Liver (tissue), 9 donors: ENCODE measurements around the gene NEUROG3. TPM values are rescaled to one million over a fixed set of nuclear protein-coding genes. Genes with fewer than 3 reads are reported as not detected.

Experiments used
- DNase-seq: peaks from one replicate; pipeline ENCODE4 v3.0.0-alpha.2; 2017; ENCODE audit warnings: low spot score
- H3K27ac ChIP-seq, 2 donors: one replicate each; pipeline ENCODE4 v1.7.0; 2013; ENCODE audit warnings: inconsistent platforms in 2 of 2, low read length in 2 of 2, control low read depth in 1 of 2, low read depth in 1 of 2, mild to moderate bottlenecking in 1 of 2
- H3K27me3 ChIP-seq, 4 donors: one replicate each; pipeline versions ENCODE4 v1.6.1 to v1.7.0; 2013; ENCODE audit warnings: low read length in 3 of 4, inconsistent platforms in 1 of 4, mild to moderate bottlenecking in 1 of 4, moderate library complexity in 1 of 4; ENCODE audit not compliant: control insufficient read depth in 4 of 4, insufficient read depth in 4 of 4
- H3K36me3 ChIP-seq, 4 donors: one replicate each; pipeline versions ENCODE4 v1.6.1 to v1.7.0; 2013; ENCODE audit warnings: low read length in 3 of 4, mild to moderate bottlenecking in 3 of 4, low read depth in 1 of 4, moderate library complexity in 1 of 4; ENCODE audit not compliant: control insufficient read depth in 4 of 4, insufficient read depth in 3 of 4
- H3K4me1 ChIP-seq, 4 donors: one replicate each; pipeline versions ENCODE4 v1.6.1 to v1.7.0; 2013; ENCODE audit warnings: low read length in 3 of 4, mild to moderate bottlenecking in 3 of 4, moderate library complexity in 1 of 4; ENCODE audit not compliant: control insufficient read depth in 4 of 4, insufficient read depth in 4 of 4
- H3K4me3 ChIP-seq, 3 donors: one replicate each; pipeline versions ENCODE4 v1.6.1 to v1.7.0; 2013; ENCODE audit warnings: low read length in 3 of 3, control low read depth in 1 of 3, low read depth in 1 of 3, mild to moderate bottlenecking in 1 of 3
- H3K9ac ChIP-seq, 2 donors: one replicate each; pipeline ENCODE4 v1.7.0; 2013; ENCODE audit warnings: low read length in 2 of 2, mild to moderate bottlenecking in 2 of 2, moderate library complexity in 2 of 2, control low read depth in 1 of 2, low read depth in 1 of 2
- H3K9me3 ChIP-seq, 4 donors: one replicate each; pipeline versions ENCODE4 v1.6.1 to v1.7.0; 2013; ENCODE audit warnings: low read length in 3 of 4; ENCODE audit not compliant: control insufficient read depth in 4 of 4
- ATF3 ChIP-seq: IDR thresholded peaks from 2 replicates; pipeline ENCODE4 v1.6.1; 2016; ENCODE audit warnings: antibody characterized with exemption
- EGR1 ChIP-seq, 2 donors: IDR thresholded peaks; 2 replicates each; pipeline ENCODE4 v1.6.1; 2016 to 2018; ENCODE audit warnings: antibody characterized with exemption in 2 of 2, low read depth in 2 of 2
- FOXA2 ChIP-seq: IDR thresholded peaks from 2 replicates; pipeline ENCODE4 v1.6.1; 2016; ENCODE audit warnings: antibody characterized with exemption
- GABPA ChIP-seq, 2 donors: IDR thresholded peaks in 1 of 2; conservative IDR thresholded peaks in 1 of 2; 2 replicates each; pipeline ENCODE4 v1.6.1; 2016; ENCODE audit warnings: antibody characterized with exemption in 2 of 2, mild to moderate bottlenecking in 1 of 2, moderate library complexity in 1 of 2
- HNF4A ChIP-seq, 2 donors: conservative IDR thresholded peaks; 2 replicates each; pipeline ENCODE4 v1.6.1; 2016; ENCODE audit warnings: antibody characterized with exemption in 2 of 2, mild to moderate bottlenecking in 2 of 2
- NR2F2 ChIP-seq: IDR thresholded peaks from 2 replicates; pipeline ENCODE4 v1.6.1; 2016; ENCODE audit warnings: antibody characterized with exemption
- RXRA ChIP-seq, 2 donors: IDR thresholded peaks; 2 replicates each; pipeline ENCODE4 v1.6.1; 2017 to 2018; ENCODE audit warnings: antibody characterized with exemption in 2 of 2, mild to moderate bottlenecking in 1 of 2
- SP1 ChIP-seq: IDR thresholded peaks from 2 replicates; pipeline ENCODE4 v1.6.1; 2018; ENCODE audit warnings: antibody characterized with exemption, mild to moderate bottlenecking
- YY1 ChIP-seq: IDR thresholded peaks from 2 replicates; pipeline ENCODE4 v1.6.1; 2016; ENCODE audit warnings: antibody characterized with exemption, mild to moderate bottlenecking
- ZBTB33 ChIP-seq: IDR thresholded peaks from 2 replicates; pipeline ENCODE4 v1.6.1; 2016; ENCODE audit warnings: antibody characterized with exemption
- WGBS: extraction: QIAGEN DNeasy Blood & Tissue Kit; methylation state at CpG from one replicate; pipeline ENCODE4 v1.1.7; 2013; 5-methylcytosine and 5-hydroxymethylcytosine counted together
- polyA plus RNA-seq, 2 donors: library from polyadenylated mRNA; stranded (reverse) in 1 of 2; unstranded in 1 of 2; fragments of 200-250 nt in 1 of 2; fragments of >200 nt in 1 of 2; fragmentation: Nextera tagmentation in 1 of 2; extraction: Ambion mirVana in 1 of 2; gene quantifications; one replicate each; pipeline versions ENCODE4 v1.2.1 to v1.2.3, GENCODE V29; 2013 to 2015
- total RNA-seq, 2 donors: library from RNA; depleted of rRNA; stranded (reverse); fragments of >200 nt; gene quantifications; one replicate each; pipeline ENCODE4 v1.2.3, GENCODE V29; 2014
- TF ChIP-seq, protein P1 (sequence below): IDR thresholded peaks from 2 replicates; pipeline ENCODE4 v1.6.1; 2016; ENCODE audit warnings: antibody characterized with exemption, mild to moderate bottlenecking
- TF ChIP-seq, protein P2 (sequence below): IDR thresholded peaks from 2 replicates; pipeline ENCODE4 v1.6.1; 2016; ENCODE audit warnings: antibody characterized with exemption
- TF ChIP-seq, protein P3 (sequence below): fragments of 150-350 bp; IDR thresholded peaks from 2 replicates; pipeline ENCODE4 v1.5.1; 2017; ENCODE audit warnings: improper control_type of control experiment, low read depth, low read length; ENCODE audit not compliant: missing input control
- donor health status: healthy.
- donor health status: healthy.
- donor health status: healthy.
- donor health status: healthy.
- donor health status: healthy.

The NEUROG3 gene
- total and polyA plus RNA-seq, 4 donors: not detected

GRCh38 chr10:69618746-69619145, 45.5 kb upstream of the NEUROG3 start:
- no peaks in the 10 kb centered on the region for H3K27me3 ChIP-seq
- no peak overlapping the region for H3K4me3 ChIP-seq
- WGBS: 91% methylated on average over 2 of the region's 2 CpGs
- no peaks in the 10 kb centered on the region for H3K36me3 ChIP-seq
- no peaks in the 10 kb centered on the region for H3K4me1 ChIP-seq
- DNase-seq: no peak
- peaks cover 0 to under 1% (median 0%) of the 10 kb centered on the region in 4 donors for H3K9me3 ChIP-seq
- TF ChIP-seq SP1 (no peak), RXRA (IDR thresholded peaks at IDR 0.05) (no peak), HNF4A (conservative IDR thresholded peaks at IDR 0.05) (no peak), NR2F2 (no peak), EGR1 (IDR thresholded peaks at IDR 0.05; ENCODE audit: low read depth in 2 of 2) (no peak), ATF3 (no peak), FOXA2 (no peak), YY1 (no peak), ZBTB33 (no peak)
- TF ChIP-seq, protein P1, sequence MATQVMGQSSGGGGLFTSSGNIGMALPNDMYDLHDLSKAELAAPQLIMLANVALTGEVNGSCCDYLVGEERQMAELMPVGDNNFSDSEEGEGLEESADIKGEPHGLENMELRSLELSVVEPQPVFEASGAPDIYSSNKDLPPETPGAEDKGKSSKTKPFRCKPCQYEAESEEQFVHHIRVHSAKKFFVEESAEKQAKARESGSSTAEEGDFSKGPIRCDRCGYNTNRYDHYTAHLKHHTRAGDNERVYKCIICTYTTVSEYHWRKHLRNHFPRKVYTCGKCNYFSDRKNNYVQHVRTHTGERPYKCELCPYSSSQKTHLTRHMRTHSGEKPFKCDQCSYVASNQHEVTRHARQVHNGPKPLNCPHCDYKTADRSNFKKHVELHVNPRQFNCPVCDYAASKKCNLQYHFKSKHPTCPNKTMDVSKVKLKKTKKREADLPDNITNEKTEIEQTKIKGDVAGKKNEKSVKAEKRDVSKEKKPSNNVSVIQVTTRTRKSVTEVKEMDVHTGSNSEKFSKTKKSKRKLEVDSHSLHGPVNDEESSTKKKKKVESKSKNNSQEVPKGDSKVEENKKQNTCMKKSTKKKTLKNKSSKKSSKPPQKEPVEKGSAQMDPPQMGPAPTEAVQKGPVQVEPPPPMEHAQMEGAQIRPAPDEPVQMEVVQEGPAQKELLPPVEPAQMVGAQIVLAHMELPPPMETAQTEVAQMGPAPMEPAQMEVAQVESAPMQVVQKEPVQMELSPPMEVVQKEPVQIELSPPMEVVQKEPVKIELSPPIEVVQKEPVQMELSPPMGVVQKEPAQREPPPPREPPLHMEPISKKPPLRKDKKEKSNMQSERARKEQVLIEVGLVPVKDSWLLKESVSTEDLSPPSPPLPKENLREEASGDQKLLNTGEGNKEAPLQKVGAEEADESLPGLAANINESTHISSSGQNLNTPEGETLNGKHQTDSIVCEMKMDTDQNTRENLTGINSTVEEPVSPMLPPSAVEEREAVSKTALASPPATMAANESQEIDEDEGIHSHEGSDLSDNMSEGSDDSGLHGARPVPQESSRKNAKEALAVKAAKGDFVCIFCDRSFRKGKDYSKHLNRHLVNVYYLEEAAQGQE: no peak
- TF ChIP-seq, protein P2, sequence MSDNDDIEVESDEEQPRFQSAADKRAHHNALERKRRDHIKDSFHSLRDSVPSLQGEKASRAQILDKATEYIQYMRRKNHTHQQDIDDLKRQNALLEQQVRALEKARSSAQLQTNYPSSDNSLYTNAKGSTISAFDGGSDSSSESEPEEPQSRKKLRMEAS: no peak
- TF ChIP-seq, protein P3, sequence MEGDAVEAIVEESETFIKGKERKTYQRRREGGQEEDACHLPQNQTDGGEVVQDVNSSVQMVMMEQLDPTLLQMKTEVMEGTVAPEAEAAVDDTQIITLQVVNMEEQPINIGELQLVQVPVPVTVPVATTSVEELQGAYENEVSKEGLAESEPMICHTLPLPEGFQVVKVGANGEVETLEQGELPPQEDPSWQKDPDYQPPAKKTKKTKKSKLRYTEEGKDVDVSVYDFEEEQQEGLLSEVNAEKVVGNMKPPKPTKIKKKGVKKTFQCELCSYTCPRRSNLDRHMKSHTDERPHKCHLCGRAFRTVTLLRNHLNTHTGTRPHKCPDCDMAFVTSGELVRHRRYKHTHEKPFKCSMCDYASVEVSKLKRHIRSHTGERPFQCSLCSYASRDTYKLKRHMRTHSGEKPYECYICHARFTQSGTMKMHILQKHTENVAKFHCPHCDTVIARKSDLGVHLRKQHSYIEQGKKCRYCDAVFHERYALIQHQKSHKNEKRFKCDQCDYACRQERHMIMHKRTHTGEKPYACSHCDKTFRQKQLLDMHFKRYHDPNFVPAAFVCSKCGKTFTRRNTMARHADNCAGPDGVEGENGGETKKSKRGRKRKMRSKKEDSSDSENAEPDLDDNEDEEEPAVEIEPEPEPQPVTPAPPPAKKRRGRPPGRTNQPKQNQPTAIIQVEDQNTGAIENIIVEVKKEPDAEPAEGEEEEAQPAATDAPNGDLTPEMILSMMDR: no peak
- no peak overlapping the region for H3K9ac ChIP-seq
- H3K27ac ChIP-seq: no peak overlapping the region

DNA sequence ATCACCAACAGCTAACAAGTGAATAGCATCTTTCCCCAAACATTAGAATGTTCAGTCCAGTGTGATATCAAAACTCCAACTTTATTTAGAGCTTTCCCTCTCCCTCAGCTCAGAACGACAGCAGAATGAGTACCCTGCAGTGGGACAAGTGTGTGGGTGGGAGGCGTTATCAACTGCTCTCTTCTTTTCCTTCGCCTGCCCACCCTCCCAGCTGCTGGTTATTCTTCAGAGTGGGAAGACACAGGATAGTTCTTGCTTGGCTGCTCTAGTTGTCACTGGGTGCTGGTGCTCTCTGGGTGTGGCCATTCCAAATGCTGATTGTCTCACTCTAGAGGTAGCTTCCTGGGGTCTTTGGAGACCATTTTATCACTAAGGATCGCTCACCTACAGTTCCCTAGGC, 43.1 kb upstream of the NEUROG3 start:
- TF ChIP-seq GABPA (IDR thresholded peaks at IDR 0.05 in 1 of 2, conservative IDR thresholded peaks at IDR 0.05 in 1 of 2): no peak
- WGBS: 65% methylated on average over 4 of the region's 4 CpGs
- Histone ChIP-seq H3K4me1 (no peaks in the 10 kb centered on the region), H3K9ac (no peak overlapping the region), H3K27me3 (no peaks in the 10 kb centered on the region), H3K9me3 (no peaks in the 10 kb centered on the region), H3K27ac (no peak overlapping the region), H3K4me3 (no peak overlapping the region), H3K36me3 (no peaks in the 10 kb centered on the region)
- no peak for DNase-seq
